ENCODE measurements around the gene MIAT. TPM values are rescaled to one million over a fixed set of nuclear protein-coding genes. Genes with fewer than 3 reads are reported as not detected.

The MIAT gene
- total RNA-seq, 1 donor from 2014 or later, result 1.4 TPM

DNA sequence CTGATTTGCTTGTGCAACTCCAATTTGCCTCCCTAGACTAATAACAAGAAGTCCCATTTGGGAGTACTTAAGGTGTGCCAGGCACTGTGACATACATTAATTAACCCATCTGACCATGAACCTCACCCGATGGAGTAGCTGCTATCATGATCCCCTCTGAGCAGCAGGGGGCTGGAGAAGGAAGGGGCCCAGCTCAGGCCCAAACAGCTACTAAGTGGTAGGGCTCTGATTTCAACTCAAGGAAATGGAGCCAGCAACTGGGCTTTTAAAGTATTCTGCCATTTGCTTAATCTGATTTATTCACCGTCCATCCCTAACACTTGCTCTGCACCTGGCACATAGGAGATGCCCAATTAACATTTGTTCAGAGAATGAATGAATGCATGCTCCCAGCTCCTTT, 40.7 kb upstream of the MIAT start:
- no peak for DNase-seq (ENCODE audit: low spot score, unreplicated experiment)
- H3K36me3 Mint-ChIP-seq (ENCODE audit: insufficient read depth), result no peaks in the 10 kb centered on the region
- H3K4me3 Mint-ChIP-seq (ENCODE audit: low read depth), result no peak overlapping the region
- H3K27me3 Mint-ChIP-seq, result peaks cover 53% of the 10 kb centered on the region
- H3K4me1 Mint-ChIP-seq (ENCODE audit: low read depth), result no peaks in the 10 kb centered on the region
- TF ChIP-seq CTCF (IDR thresholded peaks at IDR 0.05; ENCODE audit: unreplicated experiment), result no peak
- H3K27ac Mint-ChIP-seq, result no peak overlapping the region
- no peaks in the 10 kb centered on the region for H3K9me3 Mint-ChIP-seq (ENCODE audit: low read depth)

- Mint-ChIP-seq H3K9me3 (ENCODE audit: low read depth) (no peaks in the 10 kb centered on the region), H3K27me3 (peaks cover 56% of the 10 kb centered on the region), H3K36me3 (ENCODE audit: insufficient read depth) (no peaks in the 10 kb centered on the region), H3K4me3 (ENCODE audit: low read depth) (no peak within 1 kb of the TSS), H3K27ac (no peak within 1 kb of the TSS), H3K4me1 (ENCODE audit: low read depth) (no peaks in the 10 kb centered on the region)
- DNase-seq (ENCODE audit: low spot score, unreplicated experiment), result no peak
- no peak for TF ChIP-seq CTCF (IDR thresholded peaks at IDR 0.05; ENCODE audit: unreplicated experiment)
Measured at GRCh38 chr22:26617271-26618199, 39.9 kb upstream of the MIAT start, which contains the start of gene CRYBB1. CRYBB1 (minus strand) TSS chr22:26618027; CDS start chr22:26616319, 1,708 bp downstream.

DNA sequence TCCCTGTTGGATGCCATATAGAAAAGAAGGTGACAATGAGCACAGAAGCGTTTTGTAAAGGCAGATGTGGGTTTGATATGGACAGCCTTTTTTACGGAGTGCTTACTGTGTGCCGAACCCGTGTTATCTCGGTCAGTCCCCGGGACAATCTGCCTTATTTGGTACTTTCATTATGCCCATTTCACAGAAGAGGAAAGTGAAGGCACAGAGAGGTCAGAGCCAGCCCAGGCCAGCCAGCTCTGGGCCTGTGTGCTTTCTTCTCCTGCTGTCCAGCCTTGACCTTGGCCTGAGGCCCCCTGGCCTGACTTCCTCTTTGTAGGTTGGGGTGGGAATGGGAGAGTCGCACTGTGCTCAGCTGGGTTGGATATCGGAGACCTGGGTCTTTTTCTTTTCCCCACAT, 38.9 kb upstream of the MIAT start:
- Mint-ChIP-seq H3K4me3 (ENCODE audit: low read depth) (no peak overlapping the region), H3K9me3 (ENCODE audit: low read depth) (no peaks in the 10 kb centered on the region), H3K4me1 (ENCODE audit: low read depth) (no peaks in the 10 kb centered on the region), H3K36me3 (ENCODE audit: insufficient read depth) (no peaks in the 10 kb centered on the region), H3K27me3 (peaks cover 52% of the 10 kb centered on the region), H3K27ac (no peak overlapping the region)
- DNase-seq (ENCODE audit: low spot score, unreplicated experiment), result no peak
- no peak for TF ChIP-seq CTCF (IDR thresholded peaks at IDR 0.05; ENCODE audit: unreplicated experiment)

DNA sequence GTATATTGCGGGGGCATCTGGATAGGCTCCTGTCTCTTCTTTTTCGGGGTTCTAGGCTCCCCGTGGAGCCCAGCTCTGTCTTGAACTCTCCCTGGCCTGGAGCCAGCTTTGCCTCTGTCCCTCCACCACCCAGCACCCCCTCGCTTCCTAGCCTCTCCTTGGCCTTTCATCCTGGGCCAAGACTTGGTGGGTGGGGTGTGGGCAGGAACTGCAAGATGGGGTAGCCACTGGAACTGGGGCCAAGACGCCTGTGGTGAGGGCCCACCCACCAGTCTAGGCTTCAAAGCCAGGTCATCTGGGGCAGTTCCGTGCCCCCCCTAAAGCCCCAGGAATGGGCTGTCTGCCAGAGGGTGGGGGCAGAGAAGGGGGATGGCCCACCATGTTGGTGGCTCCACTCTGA, 37.9 kb upstream of the MIAT start:
- TF ChIP-seq CTCF (IDR thresholded peaks at IDR 0.05; ENCODE audit: unreplicated experiment), result no peak
- no peaks in the 10 kb centered on the region for H3K4me1 Mint-ChIP-seq (ENCODE audit: low read depth)
- H3K36me3 Mint-ChIP-seq (ENCODE audit: insufficient read depth), result no peaks in the 10 kb centered on the region
- no peak overlapping the region for H3K27ac Mint-ChIP-seq
- no peak for DNase-seq (ENCODE audit: low spot score, unreplicated experiment)
- peaks cover 41% of the 10 kb centered on the region for H3K27me3 Mint-ChIP-seq
- no peaks in the 10 kb centered on the region for H3K9me3 Mint-ChIP-seq (ENCODE audit: low read depth)
- H3K4me3 Mint-ChIP-seq (ENCODE audit: low read depth), result no peak overlapping the region

DNA sequence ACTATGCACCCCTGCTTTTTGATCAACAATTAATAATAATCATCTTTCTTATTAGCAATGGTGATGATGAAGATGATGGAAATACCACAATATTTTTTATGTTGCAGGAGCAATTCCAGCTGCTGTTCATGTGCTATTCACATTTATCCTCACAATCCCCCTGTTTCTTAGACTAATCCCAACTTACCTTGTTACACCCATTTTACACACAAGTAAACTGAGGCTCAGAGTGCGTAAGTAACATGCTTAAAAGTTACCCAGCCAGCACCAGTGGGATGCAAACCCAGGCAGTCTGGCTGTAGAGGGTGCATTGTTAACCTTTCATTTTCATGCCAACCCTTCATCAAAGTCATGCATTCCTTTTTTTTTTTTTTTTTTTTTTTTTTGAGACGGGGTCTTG, 37.2 kb upstream of the MIAT start:
- Mint-ChIP-seq H3K4me3 (ENCODE audit: low read depth) (no peak overlapping the region), H3K9me3 (ENCODE audit: low read depth) (no peaks in the 10 kb centered on the region), H3K27ac (no peak overlapping the region), H3K27me3 (peaks cover 38% of the 10 kb centered on the region), H3K36me3 (ENCODE audit: insufficient read depth) (no peaks in the 10 kb centered on the region), H3K4me1 (ENCODE audit: low read depth) (no peaks in the 10 kb centered on the region)
- DNase-seq (ENCODE audit: low spot score, unreplicated experiment), result no peak
- no peak for TF ChIP-seq CTCF (IDR thresholded peaks at IDR 0.05; ENCODE audit: unreplicated experiment)
